ENCODE results near the gene DPP4. TPM values are rescaled to one million over a fixed set of nuclear protein-coding genes. Genes with fewer than 3 reads are reported as not detected.

DPP4 gene
- total and polyA plus RNA-seq, 4 donors, result 1.2 to 15.7 (median 5.8) TPM

DNA sequence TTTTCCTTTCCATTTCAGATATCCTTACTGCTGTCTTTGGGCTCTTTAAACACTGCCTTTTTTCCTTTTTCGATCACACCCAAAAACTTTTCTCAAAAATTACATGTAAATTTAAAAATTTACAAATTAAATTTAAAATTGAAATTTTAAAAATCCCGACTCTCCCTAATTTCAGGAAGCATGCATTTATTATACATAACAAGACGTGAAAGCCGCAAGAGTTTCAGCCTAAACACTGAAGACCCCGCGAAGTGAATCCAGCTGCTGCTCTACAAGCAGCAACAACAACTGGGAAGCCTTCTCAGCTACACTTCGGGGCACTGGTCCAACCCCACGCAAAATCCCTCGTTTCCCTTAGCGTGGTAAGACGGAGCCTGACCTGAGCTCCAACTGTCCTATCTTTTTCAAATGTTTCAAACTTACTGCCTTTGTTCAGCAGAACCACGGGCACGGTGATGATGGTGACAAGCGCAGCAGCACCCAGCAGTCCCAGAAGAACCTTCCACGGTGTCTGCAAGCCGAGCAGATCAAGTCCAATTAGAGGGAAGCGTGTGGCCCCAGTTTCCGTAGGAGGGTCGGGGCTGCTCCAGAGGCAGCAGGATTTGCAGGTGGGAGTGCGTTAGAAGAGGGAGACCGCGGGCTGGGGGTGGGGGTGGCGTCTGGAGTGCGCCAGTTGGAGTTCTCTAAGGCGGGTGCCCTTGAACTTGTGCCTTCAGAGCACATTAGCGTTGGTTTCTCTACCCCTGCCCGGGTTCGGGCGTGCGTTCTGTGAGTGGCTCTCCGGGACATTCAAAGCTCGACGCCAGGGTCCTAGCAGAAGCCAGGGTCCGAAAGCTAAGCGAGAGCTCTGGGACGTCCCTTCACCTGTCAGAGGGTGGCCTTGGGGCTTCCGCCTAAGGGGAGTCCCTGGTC is 783 bp downstream of the DPP4 start:
- no peak overlapping the region for H3K27ac ChIP-seq (ENCODE audit: low read depth, low read length)
- peaks cover 12% of the 10 kb centered on the region for H3K4me1 ChIP-seq (ENCODE audit: control insufficient read depth, insufficient read depth, low read length)
- 9% methylated on average over 36 of the region's 37 CpGs for WGBS (ENCODE audit: insufficient coverage)
- H3K36me3 ChIP-seq (ENCODE audit: control insufficient read depth, insufficient read depth, low read length), result no peaks in the 10 kb centered on the region
- H3K4me3 ChIP-seq (ENCODE audit: low read depth, low read length), result peak overlapping the region; percentile 51
- no peaks in the 10 kb centered on the region for H3K9me3 ChIP-seq (ENCODE audit: control insufficient read depth, insufficient read depth, low read length)
- peaks cover 30% of the 10 kb centered on the region for H3K27me3 ChIP-seq (ENCODE audit: control insufficient read depth, insufficient read depth, low read length)
- DNase-seq (ENCODE audit: low read depth in 4 of 6, low spot score in 6 of 6), result peak in 2 of 6 donors; percentile 24 to 32

DNA sequence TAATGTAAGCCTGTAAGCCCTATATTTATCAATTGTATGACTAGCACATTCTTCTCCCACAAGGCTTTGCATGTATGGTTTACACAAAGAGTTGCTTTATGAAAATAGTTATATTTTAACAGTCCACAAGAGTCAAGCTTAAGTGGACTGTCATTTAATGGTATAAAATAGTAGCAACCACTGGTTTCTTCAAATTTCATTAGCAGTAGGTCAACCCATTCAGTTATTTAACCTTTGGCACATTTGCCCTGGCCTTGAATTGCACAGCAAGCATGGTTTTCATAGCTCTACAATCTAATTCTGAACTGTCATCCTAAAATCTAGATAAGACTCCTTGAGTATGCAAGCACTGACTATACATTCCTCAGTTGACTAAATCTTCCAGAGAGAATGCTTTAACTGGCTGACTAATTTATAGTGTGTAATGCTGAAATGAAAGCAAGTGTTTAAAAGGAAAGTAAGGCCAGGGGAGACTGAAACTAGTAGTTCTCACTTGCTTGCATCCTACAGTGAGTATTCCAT is 1.8 kb downstream of the DPP4 start:
- no peak for DNase-seq (ENCODE audit: low read depth in 4 of 6, low spot score in 6 of 6)
- Histone ChIP-seq H3K4me1 (ENCODE audit: control insufficient read depth, insufficient read depth, low read length) (peaks cover 12% of the 10 kb centered on the region), H3K36me3 (ENCODE audit: control insufficient read depth, insufficient read depth, low read length) (no peaks in the 10 kb centered on the region), H3K4me3 (ENCODE audit: low read depth, low read length) (no peak overlapping the region), H3K9me3 (ENCODE audit: control insufficient read depth, insufficient read depth, low read length) (no peaks in the 10 kb centered on the region), H3K27ac (ENCODE audit: low read depth, low read length) (no peak overlapping the region), H3K27me3 (ENCODE audit: control insufficient read depth, insufficient read depth, low read length) (peaks cover 30% of the 10 kb centered on the region)

- Histone ChIP-seq H3K4me1 (ENCODE audit: control insufficient read depth, insufficient read depth, low read length) (peaks cover 12% of the 10 kb centered on the region), H3K36me3 (ENCODE audit: control insufficient read depth, insufficient read depth, low read length) (no peaks in the 10 kb centered on the region), H3K9me3 (ENCODE audit: control insufficient read depth, insufficient read depth, low read length) (no peaks in the 10 kb centered on the region), H3K4me3 (ENCODE audit: low read depth, low read length) (no peak overlapping the region), H3K27me3 (ENCODE audit: control insufficient read depth, insufficient read depth, low read length) (peaks cover 30% of the 10 kb centered on the region), H3K27ac (ENCODE audit: low read depth, low read length) (no peak overlapping the region)
- no CpG with 5 or more reads among the region's 2 CpGs for WGBS (ENCODE audit: insufficient coverage)
- DNase-seq (ENCODE audit: low read depth in 4 of 6, low spot score in 6 of 6), result no peak
Observed at GRCh38 chr2:162071001-162071400, 3.0 kb downstream of the DPP4 start.

DNA sequence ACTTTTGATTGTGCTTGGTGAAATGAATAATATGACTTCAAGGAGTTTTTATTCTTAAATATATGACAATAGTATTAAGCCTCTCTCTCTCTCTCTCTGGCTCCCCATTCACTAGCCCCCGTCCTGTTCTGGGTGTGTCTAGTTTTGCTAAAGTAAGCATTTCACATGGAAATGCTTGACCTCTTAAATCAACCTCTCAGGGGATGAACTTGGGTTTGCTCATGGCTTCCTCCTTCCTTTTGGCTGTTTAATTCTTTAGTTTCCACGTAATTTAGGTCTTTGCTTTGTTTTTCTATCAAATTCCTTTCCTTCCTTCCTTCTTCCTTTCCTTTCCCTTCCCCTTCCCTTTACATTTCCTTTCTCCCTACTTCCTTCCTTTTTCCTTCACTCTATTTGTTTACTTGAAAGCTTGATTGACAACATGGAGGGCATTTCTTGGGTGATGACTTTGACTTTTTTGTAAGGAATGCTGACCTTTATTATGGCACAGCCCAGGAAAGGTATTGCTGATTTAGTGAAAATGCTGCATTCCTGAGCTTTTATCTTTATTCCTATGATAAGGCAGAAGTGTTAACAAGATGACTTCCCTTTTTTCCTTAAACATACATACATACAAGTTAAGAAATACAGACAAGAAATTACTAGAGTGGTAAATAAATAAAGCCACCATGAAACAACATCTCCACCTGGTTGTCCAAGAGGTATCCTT is 3.6 kb downstream of the DPP4 start:
- peaks cover 29% of the 10 kb centered on the region for H3K27me3 ChIP-seq (ENCODE audit: control insufficient read depth, insufficient read depth, low read length)
- no peak for DNase-seq (ENCODE audit: low read depth in 4 of 6, low spot score in 6 of 6)
- no peak overlapping the region for H3K27ac ChIP-seq (ENCODE audit: low read depth, low read length)
- no peaks in the 10 kb centered on the region for H3K36me3 ChIP-seq (ENCODE audit: control insufficient read depth, insufficient read depth, low read length)
- 100% methylated on average over 1 of the region's 2 CpGs for WGBS (ENCODE audit: insufficient coverage)
- H3K4me1 ChIP-seq (ENCODE audit: control insufficient read depth, insufficient read depth, low read length), result peaks cover 12% of the 10 kb centered on the region
- H3K9me3 ChIP-seq (ENCODE audit: control insufficient read depth, insufficient read depth, low read length), result no peaks in the 10 kb centered on the region
- H3K4me3 ChIP-seq (ENCODE audit: low read depth, low read length), result no peak overlapping the region

DNA sequence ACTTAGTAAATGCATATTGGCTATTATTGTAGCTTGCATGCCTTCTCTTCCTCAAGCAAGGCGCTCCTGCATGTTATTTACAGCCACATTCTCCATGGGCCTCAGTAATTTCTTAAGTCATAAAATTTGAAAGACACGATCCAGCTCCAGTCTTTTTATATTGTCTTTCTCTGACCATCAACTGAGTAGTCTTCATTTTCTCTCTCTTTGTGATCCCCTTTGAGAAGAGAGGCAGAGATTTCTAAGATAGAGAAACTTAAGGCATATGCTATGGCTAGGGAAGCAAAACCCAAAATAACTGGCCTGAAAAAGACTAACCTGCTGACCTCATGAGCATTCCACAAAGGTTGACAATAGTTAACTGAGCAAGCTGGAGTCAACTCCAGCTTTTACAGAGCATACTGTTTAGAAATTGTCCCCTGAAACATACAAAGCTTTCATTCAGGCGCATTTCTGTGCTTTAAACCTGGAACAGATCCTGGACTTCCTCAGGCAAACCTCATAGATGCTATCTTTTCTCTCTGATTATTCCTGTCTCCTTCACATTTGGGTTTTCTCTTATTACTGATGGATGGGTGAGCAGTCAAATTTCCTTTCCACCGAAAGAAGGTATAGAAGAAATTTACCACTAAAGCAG is 4.6 kb downstream of the DPP4 start:
- no peaks in the 10 kb centered on the region for H3K36me3 ChIP-seq (ENCODE audit: control insufficient read depth, insufficient read depth, low read length)
- H3K9me3 ChIP-seq (ENCODE audit: control insufficient read depth, insufficient read depth, low read length), result no peaks in the 10 kb centered on the region
- peaks cover 11% of the 10 kb centered on the region for H3K4me1 ChIP-seq (ENCODE audit: control insufficient read depth, insufficient read depth, low read length)
- H3K27me3 ChIP-seq (ENCODE audit: control insufficient read depth, insufficient read depth, low read length), result peaks cover 19% of the 10 kb centered on the region
- WGBS (ENCODE audit: insufficient coverage), result 55% methylated on average over 2 of the region's 4 CpGs
- DNase-seq (ENCODE audit: low read depth in 4 of 6, low spot score in 6 of 6), result no peak
- H3K4me3 ChIP-seq (ENCODE audit: low read depth, low read length), result no peak overlapping the region
- H3K27ac ChIP-seq (ENCODE audit: low read depth, low read length), result no peak overlapping the region

DNA sequence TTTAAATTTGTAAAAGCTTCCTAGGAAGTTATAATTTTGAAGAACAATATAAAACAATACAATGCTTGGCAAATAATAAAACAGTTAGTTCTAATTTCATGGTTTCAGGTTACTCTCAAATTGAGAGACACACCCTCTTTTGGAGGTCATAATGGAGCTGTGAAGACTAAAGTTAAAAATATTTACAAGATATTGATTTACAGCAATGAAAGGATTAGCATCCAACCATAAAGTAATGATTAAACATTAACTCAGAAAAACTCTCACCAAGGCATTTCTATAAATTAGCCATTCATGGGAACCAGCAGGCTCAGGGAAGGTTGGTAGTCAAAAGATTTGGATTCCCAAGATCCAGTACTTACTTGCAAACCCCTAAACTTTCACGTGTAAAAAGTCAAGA is 6.4 kb downstream of the DPP4 start:
- no peak for DNase-seq (ENCODE audit: low read depth in 4 of 6, low spot score in 6 of 6)
- no CpG with 5 or more reads among the region's 1 CpG for WGBS (ENCODE audit: insufficient coverage)
- H3K9me3 ChIP-seq (ENCODE audit: control insufficient read depth, insufficient read depth, low read length), result no peaks in the 10 kb centered on the region

GRCh38 chr2:162065767-162066166 is 8.2 kb downstream of the DPP4 start:
- H3K27me3 ChIP-seq (ENCODE audit: control insufficient read depth, insufficient read depth, low read length), result no peaks in the 10 kb centered on the region
- H3K4me1 ChIP-seq (ENCODE audit: control insufficient read depth, insufficient read depth, low read length), result no peaks in the 10 kb centered on the region

More for the DNA sequence above, 6.4 kb downstream of the DPP4 start:
- H3K36me3 ChIP-seq (ENCODE audit: control insufficient read depth, insufficient read depth, low read length), result no peaks in the 10 kb centered on the region
- no peak overlapping the region for H3K4me3 ChIP-seq (ENCODE audit: low read depth, low read length)
- no peaks in the 10 kb centered on the region for H3K4me1 ChIP-seq (ENCODE audit: control insufficient read depth, insufficient read depth, low read length)
- H3K27me3 ChIP-seq (ENCODE audit: control insufficient read depth, insufficient read depth, low read length), result peaks cover 4% of the 10 kb centered on the region
- no peak overlapping the region for H3K27ac ChIP-seq (ENCODE audit: low read depth, low read length)

GRCh38 chr2:162063899-162064298 is 10.1 kb downstream of the DPP4 start:
- Histone ChIP-seq H3K4me3 (ENCODE audit: low read depth, low read length) (no peak overlapping the region), H3K4me1 (ENCODE audit: control insufficient read depth, insufficient read depth, low read length) (no peaks in the 10 kb centered on the region), H3K27me3 (ENCODE audit: control insufficient read depth, insufficient read depth, low read length) (no peaks in the 10 kb centered on the region), H3K36me3 (ENCODE audit: control insufficient read depth, insufficient read depth, low read length) (no peaks in the 10 kb centered on the region), H3K27ac (ENCODE audit: low read depth, low read length) (no peak overlapping the region), H3K9me3 (ENCODE audit: control insufficient read depth, insufficient read depth, low read length) (no peaks in the 10 kb centered on the region)
- WGBS (ENCODE audit: insufficient coverage), result no CpG with 5 or more reads among the region's 3 CpGs
- no peak for DNase-seq (ENCODE audit: low read depth in 4 of 6, low spot score in 6 of 6)

More at GRCh38 chr2:162065767-162066166, 8.2 kb downstream of the DPP4 start:
- H3K36me3 ChIP-seq (ENCODE audit: control insufficient read depth, insufficient read depth, low read length), result no peaks in the 10 kb centered on the region
- DNase-seq (ENCODE audit: low read depth in 4 of 6, low spot score in 6 of 6), result no peak
- no peak overlapping the region for H3K4me3 ChIP-seq (ENCODE audit: low read depth, low read length)
- H3K9me3 ChIP-seq (ENCODE audit: control insufficient read depth, insufficient read depth, low read length), result no peaks in the 10 kb centered on the region
- H3K27ac ChIP-seq (ENCODE audit: low read depth, low read length), result no peak overlapping the region

DNA sequence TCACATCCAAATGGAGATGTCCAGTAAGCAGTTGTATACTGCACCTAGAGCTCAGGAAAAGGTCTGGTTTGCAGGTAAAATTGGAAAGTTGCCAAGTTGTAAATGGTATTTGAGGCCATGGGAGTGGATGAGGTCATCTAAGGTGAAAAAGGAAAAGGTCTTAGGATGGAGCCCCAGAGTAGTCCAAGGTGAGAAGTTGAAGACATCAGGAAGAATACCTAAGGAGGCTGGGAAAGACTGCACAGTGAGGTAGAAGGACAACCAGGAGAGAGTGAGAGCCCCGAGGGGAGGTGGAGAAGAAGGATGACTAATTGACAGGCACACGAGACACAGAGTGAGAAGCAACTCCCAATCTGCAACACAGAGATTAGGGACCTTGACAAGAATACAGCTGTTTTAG is 10.7 kb downstream of the DPP4 start:
- Histone ChIP-seq H3K9me3 (ENCODE audit: control insufficient read depth, insufficient read depth, low read length) (no peaks in the 10 kb centered on the region), H3K36me3 (ENCODE audit: control insufficient read depth, insufficient read depth, low read length) (no peaks in the 10 kb centered on the region), H3K27me3 (ENCODE audit: control insufficient read depth, insufficient read depth, low read length) (no peaks in the 10 kb centered on the region), H3K4me3 (ENCODE audit: low read depth, low read length) (no peak overlapping the region), H3K27ac (ENCODE audit: low read depth, low read length) (no peak overlapping the region), H3K4me1 (ENCODE audit: control insufficient read depth, insufficient read depth, low read length) (no peaks in the 10 kb centered on the region)
- 86% methylated on average over 1 of the region's 2 CpGs for WGBS (ENCODE audit: insufficient coverage)
- no peak for DNase-seq (ENCODE audit: low read depth in 4 of 6, low spot score in 6 of 6)
